Measurements from ENCODE around the gene KRTAP9-1.

The KRTAP9-1 gene

GRCh38 chr17:41167561-41167960 is 22.1 kb upstream of the KRTAP9-1 start:
- Histone ChIP-seq H3K9me3 (ENCODE audit: control insufficient read depth, insufficient read depth, low read length) (no peaks in the 10 kb centered on the region), H3K4me1 (ENCODE audit: insufficient read depth, low read length) (no peaks in the 10 kb centered on the region), H3K36me3 (ENCODE audit: insufficient read depth, low read length) (no peaks in the 10 kb centered on the region), H3K9ac (ENCODE audit: low read depth, low read length) (no peak overlapping the region)

- H3K4me1 ChIP-seq (ENCODE audit: insufficient read depth, low read length) = no peaks in the 10 kb centered on the region
Measured at GRCh38 chr17:41168121-41168520, 21.6 kb upstream of the KRTAP9-1 start, which contains the start of gene KRTAP4-3. Gene KRTAP4-3 (minus strand): TSS chr17:41168221. CDS start chr17:41168172, 49 bp downstream.

GRCh38 chr17:41171886-41172285 is 17.8 kb upstream of the KRTAP9-1 start:
- no peak overlapping the region for H3K9ac ChIP-seq (ENCODE audit: low read depth, low read length)
- no peaks in the 10 kb centered on the region for H3K9me3 ChIP-seq (ENCODE audit: control insufficient read depth, insufficient read depth, low read length)
- no peaks in the 10 kb centered on the region for H3K36me3 ChIP-seq (ENCODE audit: insufficient read depth, low read length)
- no peaks in the 10 kb centered on the region for H3K4me1 ChIP-seq (ENCODE audit: insufficient read depth, low read length)

More at GRCh38 chr17:41168121-41168520, 21.6 kb upstream of the KRTAP9-1 start, which contains the start of gene KRTAP4-3:
- Histone ChIP-seq H3K36me3 (ENCODE audit: insufficient read depth, low read length) (no peaks in the 10 kb centered on the region), H3K9ac (ENCODE audit: low read depth, low read length) (no peak within 1 kb of the TSS), H3K9me3 (ENCODE audit: control insufficient read depth, insufficient read depth, low read length) (no peaks in the 10 kb centered on the region)

GRCh38 chr17:41176744-41177387 is 12.8 kb upstream of the KRTAP9-1 start:
- H3K9ac ChIP-seq (ENCODE audit: low read depth, low read length) = no peak overlapping the region
- H3K36me3 ChIP-seq (ENCODE audit: insufficient read depth, low read length) = no peaks in the 10 kb centered on the region
- H3K9me3 ChIP-seq (ENCODE audit: control insufficient read depth, insufficient read depth, low read length) = no peaks in the 10 kb centered on the region
- no peaks in the 10 kb centered on the region for H3K4me1 ChIP-seq (ENCODE audit: insufficient read depth, low read length)

GRCh38 chr17:41177727-41178271 is 11.9 kb upstream of the KRTAP9-1 start, which contains the start of gene KRTAP4-2:
Gene KRTAP4-2 (minus strand): TSS chr17:41178221. CDS start chr17:41178164, 57 bp downstream.
- Histone ChIP-seq H3K36me3 (ENCODE audit: insufficient read depth, low read length) (no peaks in the 10 kb centered on the region), H3K9me3 (ENCODE audit: control insufficient read depth, insufficient read depth, low read length) (no peaks in the 10 kb centered on the region), H3K9ac (ENCODE audit: low read depth, low read length) (no peak within 1 kb of the TSS), H3K4me1 (ENCODE audit: insufficient read depth, low read length) (no peaks in the 10 kb centered on the region)

GRCh38 chr17:41178341-41178740 is 11.3 kb upstream of the KRTAP9-1 start:
- no peaks in the 10 kb centered on the region for H3K9me3 ChIP-seq (ENCODE audit: control insufficient read depth, insufficient read depth, low read length)
- no peaks in the 10 kb centered on the region for H3K4me1 ChIP-seq (ENCODE audit: insufficient read depth, low read length)
- H3K36me3 ChIP-seq (ENCODE audit: insufficient read depth, low read length) = no peaks in the 10 kb centered on the region
- no peak overlapping the region for H3K9ac ChIP-seq (ENCODE audit: low read depth, low read length)

GRCh38 chr17:41178843-41179616 is 10.7 kb upstream of the KRTAP9-1 start:
- H3K9ac ChIP-seq (ENCODE audit: low read depth, low read length) = no peak overlapping the region

GRCh38 chr17:41184480-41184961 is 5.2 kb upstream of the KRTAP9-1 start, which contains the start of gene KRTAP4-1:
Gene KRTAP4-1 (minus strand): TSS chr17:41184911. CDS start chr17:41184854, 57 bp downstream.
- H3K9ac ChIP-seq (ENCODE audit: low read depth, low read length) = no peak within 1 kb of the TSS
- no peaks in the 10 kb centered on the region for H3K36me3 ChIP-seq (ENCODE audit: insufficient read depth, low read length)
- no peaks in the 10 kb centered on the region for H3K4me1 ChIP-seq (ENCODE audit: insufficient read depth, low read length)
- no peaks in the 10 kb centered on the region for H3K9me3 ChIP-seq (ENCODE audit: control insufficient read depth, insufficient read depth, low read length)

More at GRCh38 chr17:41178843-41179616, 10.7 kb upstream of the KRTAP9-1 start:
- Histone ChIP-seq H3K4me1 (ENCODE audit: insufficient read depth, low read length) (no peaks in the 10 kb centered on the region), H3K36me3 (ENCODE audit: insufficient read depth, low read length) (no peaks in the 10 kb centered on the region), H3K9me3 (ENCODE audit: control insufficient read depth, insufficient read depth, low read length) (no peaks in the 10 kb centered on the region)

GRCh38 chr17:41185001-41185400 is 4.7 kb upstream of the KRTAP9-1 start:
- H3K36me3 ChIP-seq (ENCODE audit: insufficient read depth, low read length) = no peaks in the 10 kb centered on the region
- no peak overlapping the region for H3K9ac ChIP-seq (ENCODE audit: low read depth, low read length)
- H3K4me1 ChIP-seq (ENCODE audit: insufficient read depth, low read length) = no peaks in the 10 kb centered on the region
- no peaks in the 10 kb centered on the region for H3K9me3 ChIP-seq (ENCODE audit: control insufficient read depth, insufficient read depth, low read length)

GRCh38 chr17:41186872-41187271 is 2.8 kb upstream of the KRTAP9-1 start:
- H3K36me3 ChIP-seq (ENCODE audit: insufficient read depth, low read length) = no peaks in the 10 kb centered on the region
- no peaks in the 10 kb centered on the region for H3K4me1 ChIP-seq (ENCODE audit: insufficient read depth, low read length)
- no peaks in the 10 kb centered on the region for H3K9me3 ChIP-seq (ENCODE audit: control insufficient read depth, insufficient read depth, low read length)
- no peak overlapping the region for H3K9ac ChIP-seq (ENCODE audit: low read depth, low read length)

GRCh38 chr17:41190328-41190727 is 641 bp downstream of the KRTAP9-1 start:
- H3K9ac ChIP-seq (ENCODE audit: low read depth, low read length) = no peak overlapping the region
- H3K36me3 ChIP-seq (ENCODE audit: insufficient read depth, low read length) = no peaks in the 10 kb centered on the region
- no peaks in the 10 kb centered on the region for H3K4me1 ChIP-seq (ENCODE audit: insufficient read depth, low read length)
- no peaks in the 10 kb centered on the region for H3K9me3 ChIP-seq (ENCODE audit: control insufficient read depth, insufficient read depth, low read length)

GRCh38 chr17:41196068-41196467 is 6.4 kb downstream of the KRTAP9-1 start:
- no peaks in the 10 kb centered on the region for H3K4me1 ChIP-seq (ENCODE audit: insufficient read depth, low read length)
- H3K9me3 ChIP-seq (ENCODE audit: control insufficient read depth, insufficient read depth, low read length) = no peaks in the 10 kb centered on the region
- H3K9ac ChIP-seq (ENCODE audit: low read depth, low read length) = no peak overlapping the region
- no peaks in the 10 kb centered on the region for H3K36me3 ChIP-seq (ENCODE audit: insufficient read depth, low read length)

GRCh38 chr17:41199421-41200078 is 9.9 kb downstream of the KRTAP9-1 start:
- no peaks in the 10 kb centered on the region for H3K9me3 ChIP-seq (ENCODE audit: control insufficient read depth, insufficient read depth, low read length)
- H3K36me3 ChIP-seq (ENCODE audit: insufficient read depth, low read length) = no peaks in the 10 kb centered on the region

GRCh38 chr17:41211845-41212466 is 22.3 kb downstream of the KRTAP9-1 start:
- H3K36me3 ChIP-seq (ENCODE audit: insufficient read depth, low read length) = no peaks in the 10 kb centered on the region
- H3K9me3 ChIP-seq (ENCODE audit: control insufficient read depth, insufficient read depth, low read length) = no peaks in the 10 kb centered on the region

More at GRCh38 chr17:41199421-41200078, 9.9 kb downstream of the KRTAP9-1 start:
- Histone ChIP-seq H3K9ac (ENCODE audit: low read depth, low read length) (no peak overlapping the region), H3K4me1 (ENCODE audit: insufficient read depth, low read length) (no peaks in the 10 kb centered on the region)

More at GRCh38 chr17:41211845-41212466, 22.3 kb downstream of the KRTAP9-1 start:
- Histone ChIP-seq H3K9ac (ENCODE audit: low read depth, low read length) (no peak overlapping the region), H3K4me1 (ENCODE audit: insufficient read depth, low read length) (no peaks in the 10 kb centered on the region)
